T1000 (cell line): ENCODE measurements around the gene GALNT13.

Experiments
- DNase-seq: peaks from one replicate; lab custom pipeline; 2025; ENCODE audit warnings: mixed read lengths; lab: John Stamatoyannopoulos, UW

Gene GALNT13

GRCh38 chr2:153871231-153872221 is at the start of gene GALNT13:
TSS of gene GALNT13 (plus strand) at chr2:153871922.
- peak; percentile 83 for DNase-seq

GRCh38 chr2:153823880-153824279 is 47.8 kb upstream of the GALNT13 start:
- no peak for DNase-seq

GRCh38 chr2:153828335-153828734 is 43.4 kb upstream of the GALNT13 start:
- no peak for DNase-seq

GRCh38 chr2:153834662-153835061 is 37.1 kb upstream of the GALNT13 start:
- no peak for DNase-seq

GRCh38 chr2:153858250-153858649 is 13.5 kb upstream of the GALNT13 start:
- no peak for DNase-seq

- DNase-seq = no peak
Measured at GRCh38 chr2:153864022-153864421, 7.7 kb upstream of the GALNT13 start.

GRCh38 chr2:153866595-153866994 is 5.1 kb upstream of the GALNT13 start:
- DNase-seq = no peak

- no peak for DNase-seq
Measured at GRCh38 chr2:153870308-153870707, 1.4 kb upstream of the GALNT13 start.

- no peak for DNase-seq
Measured at GRCh38 chr2:153872311-153873051, 759 bp downstream of the GALNT13 start.

GRCh38 chr2:153873052-153874048 is 1.6 kb downstream of the GALNT13 start:
- DNase-seq = no peak

GRCh38 chr2:153875801-153876466 is 4.2 kb downstream of the GALNT13 start:
- DNase-seq = no peak

GRCh38 chr2:153880926-153881325 is 9.2 kb downstream of the GALNT13 start:
- no peak for DNase-seq

GRCh38 chr2:153886833-153887232 is 15.1 kb downstream of the GALNT13 start:
- no peak for DNase-seq

GRCh38 chr2:153890576-153890975 is 18.9 kb downstream of the GALNT13 start:
- DNase-seq = no peak

- no peak for DNase-seq
Measured at GRCh38 chr2:153891051-153891450, 19.3 kb downstream of the GALNT13 start.

GRCh38 chr2:153912798-153913396 is 41.2 kb downstream of the GALNT13 start:
- DNase-seq = no peak

GRCh38 chr2:153917570-153917969 is 45.8 kb downstream of the GALNT13 start:
- DNase-seq = no peak

GRCh38 chr2:153935511-153935910 is 63.8 kb downstream of the GALNT13 start:
- DNase-seq = no peak

GRCh38 chr2:153939124-153939796 is 67.5 kb downstream of the GALNT13 start:
- no peak for DNase-seq

GRCh38 chr2:153940511-153940910 is 68.8 kb downstream of the GALNT13 start:
- peak; percentile 4 for DNase-seq
